Keratinocyte (primary cell): ENCODE measurements around the gene MYH10. TPM values are rescaled to one million over a fixed set of nuclear protein-coding genes. Genes with fewer than 3 reads are reported as not detected.

Experiments
- DNase-seq: peaks from one replicate; pipeline ENCODE4 v3.0.0-alpha.2; 2011; ENCODE audit warnings: low read depth, missing footprints, low spot score
- FAIRE-seq: peaks from 2 replicates; lab custom pipeline; 2011; peaks lifted over from hg19 to GRCh38; lab: Jason Lieb, UNC
- H2AFZ ChIP-seq: 2 replicates; pipeline ENCODE4 v1.6.0; 2012; ENCODE audit warnings: low read length, control low read depth, inconsistent platforms; ENCODE audit not compliant: control insufficient read depth
- H3K27ac ChIP-seq: 2 replicates; pipeline ENCODE4 v1.5.1; 2011; ENCODE audit warnings: low read length; ENCODE audit not compliant: control insufficient read depth, insufficient read depth
- H3K27me3 ChIP-seq: 3 replicates; pipeline ENCODE4 v1.6.0; 2011; ENCODE audit warnings: low read length; ENCODE audit not compliant: control insufficient read depth, insufficient read depth; ENCODE audit errors: extremely low read depth
- H3K36me3 ChIP-seq, 2 experiments: 2 replicates in 1 of 2; 3 replicates in 1 of 2; pipeline ENCODE4 v1.5.1; 2011; ENCODE audit warnings: low read length in 2 of 2, mild to moderate bottlenecking in 1 of 2; ENCODE audit not compliant: control insufficient read depth in 2 of 2, insufficient read depth in 2 of 2; ENCODE audit errors: extremely low read depth in 1 of 2
- H3K4me1 ChIP-seq: 3 replicates; pipeline ENCODE4 v1.5.1; 2011; ENCODE audit warnings: low read length; ENCODE audit not compliant: control insufficient read depth, insufficient read depth; ENCODE audit errors: extremely low read depth
- H3K4me2 ChIP-seq: 3 replicates; pipeline ENCODE4 v1.6.0; 2011; ENCODE audit warnings: low read depth, low read length; ENCODE audit not compliant: control insufficient read depth, insufficient read depth; ENCODE audit errors: extremely low read depth
- H3K4me3 ChIP-seq, 3 experiments: fragments of 200-600 bp in 1 of 3; sonication (generic) in 1 of 3; 2 replicates in 2 of 3; 3 replicates in 1 of 3; pipeline ENCODE4 v1.5.1; 2011 to 2016; ENCODE audit warnings: low read length in 3 of 3, mild to moderate bottlenecking in 3 of 3, control low read depth in 2 of 3, inconsistent platforms in 1 of 3, low read depth in 1 of 3, mixed read lengths in 1 of 3, mixed run types in 1 of 3, moderate library complexity in 1 of 3; ENCODE audit not compliant: control insufficient read depth in 2 of 3, insufficient read depth in 2 of 3; ENCODE audit errors: extremely low read depth in 1 of 3
- H3K79me2 ChIP-seq: 2 replicates; pipeline ENCODE4 v1.6.0; 2012; ENCODE audit warnings: low read length; ENCODE audit not compliant: control insufficient read depth, insufficient read depth
- H3K9ac ChIP-seq: 3 replicates; pipeline ENCODE4 v1.6.0; 2011; ENCODE audit warnings: low read length; ENCODE audit not compliant: control insufficient read depth, insufficient read depth; ENCODE audit errors: extremely low read depth
- H3K9me1 ChIP-seq: 3 replicates; pipeline ENCODE4 v1.6.0; 2011; ENCODE audit warnings: low read length; ENCODE audit not compliant: control insufficient read depth, insufficient read depth; ENCODE audit errors: extremely low read depth
- H3K9me3 ChIP-seq: 2 replicates; pipeline ENCODE4 v1.5.1; 2012; ENCODE audit warnings: low read depth, low read length; ENCODE audit not compliant: control insufficient read depth
- H4K20me1 ChIP-seq: 3 replicates; pipeline ENCODE4 v1.6.0; 2011; ENCODE audit warnings: low read length; ENCODE audit not compliant: control insufficient read depth, insufficient read depth; ENCODE audit errors: extremely low read depth
- CTCF ChIP-seq, 3 experiments: IDR thresholded peaks in 1 of 3; conservative IDR thresholded peaks in 1 of 3; optimal IDR thresholded peaks in 1 of 3; 2 replicates in 2 of 3; 3 replicates in 1 of 3; pipeline versions ENCODE3 to v1.5.1; 2011; ENCODE audit warnings: low read length in 3 of 3, mild to moderate bottlenecking in 3 of 3, moderate library complexity in 2 of 3, control low read depth in 1 of 3, inconsistent platforms in 1 of 3; ENCODE audit not compliant: insufficient read depth in 2 of 3; ENCODE audit errors: extremely low read depth in 1 of 3
- EZH2 ChIP-seq: IDR thresholded peaks from one replicate; pipeline ENCODE4 v1.6.1; 2012; ENCODE audit warnings: inconsistent platforms, mild to moderate bottlenecking, low read length, moderate library complexity
- dilution Hi-C: fragments of 300-500 bp; cut with MboI; formaldehyde crosslinking; loops from one replicate; pipeline ENCODE4 v1.7.0; 2020; ENCODE audit warnings: low sequenced_read_pairs; ENCODE audit not compliant: extremely low pct_ligation_motif_present
- polyA plus RNA-seq, 5 experiments: library from polyadenylated mRNA; depleted of rRNA in 3 of 5; stranded (reverse) in 3 of 5; stranded (forward) in 1 of 5; unstranded in 1 of 5; fragments of >200 nt; gene quantifications; 1 replicate in 1 of 5; 2 replicates in 3 of 5; 3 replicates in 1 of 5; pipeline versions ENCODE4 v1.2.1 to v1.2.3, GENCODE V29; 2011 to 2012; ENCODE audit warnings: missing spikeins in 2 of 5, low read depth in 1 of 5, low replicate concordance in 1 of 5

Gene MYH10
- polyA plus RNA-seq, 1 donor (not counting 4 experiments of a cell fraction or from before 2014, with no cell fraction given), result 21.2 TPM

- dilution Hi-C loops, result loop anchor here (25.0 kb wide), 1 partner anchor 93 kb away; the partner anchor contains the start of gene CCDC42
- no peak overlapping the region for H3K4me2 ChIP-seq
- no peak overlapping the region for H2AFZ ChIP-seq
- H3K4me3 ChIP-seq, result no peak overlapping the region
- H3K9me3 ChIP-seq, result no peaks in the 10 kb centered on the region
- no peaks in the 10 kb centered on the region for H3K9me1 ChIP-seq
- H3K79me2 ChIP-seq, result no peaks in the 10 kb centered on the region
- H3K36me3 ChIP-seq, result no peaks in the 10 kb centered on the region
- H3K27ac ChIP-seq, result no peak overlapping the region
- TF ChIP-seq EZH2 (no peak), CTCF (optimal IDR thresholded peaks at IDR 0.05 in 1 of 3, IDR thresholded peaks at IDR 0.05 in 1 of 3, conservative IDR thresholded peaks at IDR 0.05 in 1 of 3; ENCODE audit: extremely low read depth in 1 of 3, insufficient read depth in 2 of 3, low read length in 3 of 3) (no peak)
- H3K27me3 ChIP-seq, result peaks cover 5% of the 10 kb centered on the region
- H3K4me1 ChIP-seq, result no peaks in the 10 kb centered on the region
- no peak for FAIRE-seq
- no peak overlapping the region for H3K9ac ChIP-seq
- H4K20me1 ChIP-seq, result no peaks in the 10 kb centered on the region
- no peak for DNase-seq
Measured at GRCh38 chr17:8643855-8644506, 13.5 kb upstream of the MYH10 start.

- H4K20me1 ChIP-seq, result no peaks in the 10 kb centered on the region
- H3K9ac ChIP-seq, result no peak overlapping the region
- no peaks in the 10 kb centered on the region for H3K9me3 ChIP-seq
- H3K27ac ChIP-seq, result no peak overlapping the region
- H3K4me1 ChIP-seq, result no peaks in the 10 kb centered on the region
- no peak overlapping the region for H3K4me3 ChIP-seq
- no peak for FAIRE-seq
- H2AFZ ChIP-seq, result no peak overlapping the region
- H3K27me3 ChIP-seq, result peaks cover 5% of the 10 kb centered on the region
- H3K4me2 ChIP-seq, result no peak overlapping the region
- DNase-seq, result no peak
- dilution Hi-C loops, result loop anchor here (25.0 kb wide), 1 partner anchor 98 kb away; the partner anchor contains the start of gene CCDC42
- no peak for TF ChIP-seq EZH2
- no peak for TF ChIP-seq CTCF (optimal IDR thresholded peaks at IDR 0.05 in 1 of 3, IDR thresholded peaks at IDR 0.05 in 1 of 3, conservative IDR thresholded peaks at IDR 0.05 in 1 of 3; ENCODE audit: extremely low read depth in 1 of 3, insufficient read depth in 2 of 3, low read length in 3 of 3)
- H3K36me3 ChIP-seq, result no peaks in the 10 kb centered on the region
- H3K79me2 ChIP-seq, result no peaks in the 10 kb centered on the region
- H3K9me1 ChIP-seq, result no peaks in the 10 kb centered on the region
Measured at GRCh38 chr17:8639709-8640108, 9.2 kb upstream of the MYH10 start.
